ENCODE measurements around the gene CNTF. TPM values are rescaled to one million over a fixed set of nuclear protein-coding genes. Genes with fewer than 3 reads are reported as not detected.

Gene CNTF
- total and polyA plus RNA-seq, 8 donors = 0.47 to 1.9 (median 0.77) TPM

- intact Hi-C loops (cut with DNase I) = no loop called here
- TF ChIP-seq CTCF (IDR thresholded peaks at IDR 0.05) = no peak
- H3K27ac ChIP-seq = no peak overlapping the region
- no peaks in the 10 kb centered on the region for H3K27me3 ChIP-seq
- ATAC-seq (no peak), DNase-seq (no peak)
- peaks cover 0 to 11% of the 10 kb centered on the region in 2 donors for H3K9me3 ChIP-seq
- H3K4me3 ChIP-seq = no peak overlapping the region
- H3K4me1 ChIP-seq = peaks cover 0 to 18% of the 10 kb centered on the region in 2 donors
- H3K36me3 ChIP-seq = no peaks in the 10 kb centered on the region
Observed at GRCh38 chr11:58641341-58641740, 18.9 kb downstream of the CNTF start.

GRCh38 chr11:58641803-58642581 lies 19.5 kb downstream of the CNTF start:
- no peak for ATAC-seq
- no peak overlapping the region for H3K4me3 ChIP-seq
- intact Hi-C loops (cut with DNase I) = no loop called here
- H3K27ac ChIP-seq = no peak overlapping the region
- H3K36me3 ChIP-seq = no peaks in the 10 kb centered on the region
- H3K4me1 ChIP-seq = peaks cover 0 to 18% of the 10 kb centered on the region in 2 donors
- DNase-seq = no peak
- H3K9me3 ChIP-seq = peaks cover 0 to 15% of the 10 kb centered on the region in 2 donors
- no peaks in the 10 kb centered on the region for H3K27me3 ChIP-seq
- no peak for TF ChIP-seq CTCF (IDR thresholded peaks at IDR 0.05)

GRCh38 chr11:58645854-58646253 lies 23.4 kb downstream of the CNTF start:
- no peak for DNase-seq
- intact Hi-C loops (cut with DNase I) = no loop called here

GRCh38 chr11:58647141-58647699 lies 24.8 kb downstream of the CNTF start:
- no peaks in the 10 kb centered on the region for H3K36me3 ChIP-seq
- TF ChIP-seq CTCF (IDR thresholded peaks at IDR 0.05) = no peak
- peaks cover 0 to 15% of the 10 kb centered on the region in 2 donors for H3K9me3 ChIP-seq
- H3K27me3 ChIP-seq = no peaks in the 10 kb centered on the region
- no peak for ATAC-seq
- H3K4me3 ChIP-seq = no peak overlapping the region
- H3K27ac ChIP-seq = no peak overlapping the region
- DNase-seq = no peak
- H3K4me1 ChIP-seq = no peaks in the 10 kb centered on the region
- intact Hi-C loops (cut with DNase I) = no loop called here

More at GRCh38 chr11:58645854-58646253, 23.4 kb downstream of the CNTF start:
- peaks cover 0 to 3% of the 10 kb centered on the region in 2 donors for H3K4me1 ChIP-seq
- no peak for TF ChIP-seq CTCF (IDR thresholded peaks at IDR 0.05)
- no peak overlapping the region for H3K27ac ChIP-seq
- H3K27me3 ChIP-seq = no peaks in the 10 kb centered on the region
- H3K4me3 ChIP-seq = no peak overlapping the region
- no peak for ATAC-seq
- H3K9me3 ChIP-seq = peaks cover 0 to 15% of the 10 kb centered on the region in 2 donors
- H3K36me3 ChIP-seq = no peaks in the 10 kb centered on the region

GRCh38 chr11:58647866-58648265 lies 25.4 kb downstream of the CNTF start:
- no peak for TF ChIP-seq CTCF (IDR thresholded peaks at IDR 0.05)

More at GRCh38 chr11:58647866-58648265, 25.4 kb downstream of the CNTF start:
- peaks cover 0 to 15% of the 10 kb centered on the region in 2 donors for H3K9me3 ChIP-seq
- DNase-seq (no peak), ATAC-seq (no peak)
- intact Hi-C loops (cut with DNase I) = no loop called here
- no peaks in the 10 kb centered on the region for H3K27me3 ChIP-seq
- no peak overlapping the region for H3K4me3 ChIP-seq
- no peaks in the 10 kb centered on the region for H3K36me3 ChIP-seq
- H3K27ac ChIP-seq = no peak overlapping the region
- no peaks in the 10 kb centered on the region for H3K4me1 ChIP-seq
